NCI-H446 (cell line): ENCODE measurements around the gene AFG3L2.
A peak's percentile ranks its signal among the peaks of the same experiment; 100 is the strongest.

Experiments used
- DNase-seq, 2 experiments: peaks; one replicate each; lab custom pipeline; 2025; lab: John Stamatoyannopoulos, UW

AFG3L2 gene

DNA sequence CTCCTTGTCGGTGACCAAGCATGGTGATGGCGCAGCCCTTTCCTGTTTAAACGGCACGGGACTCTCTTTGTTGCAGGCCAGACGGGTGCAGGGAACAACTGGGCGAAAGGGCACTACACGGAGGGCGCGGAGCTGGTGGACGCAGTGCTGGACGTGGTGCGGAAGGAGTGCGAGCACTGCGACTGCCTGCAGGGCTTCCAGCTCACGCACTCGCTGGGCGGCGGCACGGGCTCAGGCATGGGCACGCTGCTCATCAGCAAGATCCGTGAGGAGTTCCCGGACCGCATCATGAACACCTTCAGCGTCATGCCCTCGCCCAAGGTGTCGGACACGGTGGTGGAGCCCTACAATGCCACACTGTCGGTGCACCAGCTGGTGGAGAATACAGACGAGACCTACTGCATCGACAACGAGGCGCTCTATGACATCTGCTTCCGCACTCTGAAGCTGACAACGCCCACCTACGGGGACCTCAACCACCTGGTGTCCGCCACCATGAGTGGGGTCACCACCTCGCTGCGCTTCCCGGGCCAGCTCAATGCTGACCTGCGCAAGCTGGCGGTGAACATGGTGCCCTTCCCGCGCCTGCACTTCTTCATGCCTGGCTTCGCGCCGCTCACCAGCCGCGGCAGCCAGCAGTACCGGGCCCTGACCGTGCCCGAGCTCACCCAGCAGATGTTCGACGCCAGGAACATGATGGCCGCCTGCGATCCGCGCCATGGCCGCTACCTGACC is 51.9 kb downstream of the AFG3L2 start:
- no peak for DNase-seq

GRCh38 chr18:12321333-12321732 is 55.7 kb downstream of the AFG3L2 start:
- no peak for DNase-seq

DNA sequence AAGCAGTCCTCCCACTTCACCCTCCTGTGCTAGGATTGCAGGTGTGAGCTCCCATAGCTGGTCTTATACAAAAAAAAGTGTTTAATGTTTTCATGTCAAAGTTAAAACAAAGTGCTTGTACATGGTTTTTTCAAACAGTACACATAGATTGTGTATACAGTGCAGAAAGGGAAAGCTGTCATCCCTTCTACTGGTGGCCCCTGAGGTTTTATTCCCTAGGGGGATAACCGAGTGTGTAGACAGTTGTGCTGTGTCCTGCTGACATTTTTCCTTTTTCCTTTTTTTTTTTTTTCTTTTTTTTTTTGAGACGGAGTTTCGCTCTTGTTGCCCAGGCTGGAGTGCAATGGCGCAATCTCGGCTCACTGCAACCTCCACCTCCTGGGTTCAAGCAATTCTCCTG is 58.2 kb downstream of the AFG3L2 start:
- no peak for DNase-seq

GRCh38 chr18:12318334-12318697 is 58.7 kb downstream of the AFG3L2 start:
- DNase-seq = no peak

GRCh38 chr18:12317664-12318333 is 59.2 kb downstream of the AFG3L2 start:
- DNase-seq = no peak

DNA sequence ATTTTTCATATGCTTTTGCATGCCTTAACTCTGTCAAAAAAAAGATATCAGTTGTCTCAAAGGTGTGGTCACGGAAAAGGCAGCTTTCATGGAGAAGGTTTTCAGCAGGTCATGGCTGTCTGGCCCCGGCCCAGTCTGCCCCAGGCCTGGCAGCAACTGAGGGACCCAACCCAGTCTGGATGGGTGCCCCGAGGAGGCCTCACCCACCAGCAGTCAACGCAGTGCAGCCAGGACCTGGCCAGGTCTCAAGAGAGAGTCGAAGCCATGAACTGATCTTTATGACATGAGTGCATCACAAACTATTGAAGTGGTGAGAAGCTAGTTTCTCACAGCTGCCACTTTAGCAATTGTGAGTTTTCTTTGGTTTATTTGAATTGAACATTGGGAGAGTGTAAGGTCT is 61.1 kb downstream of the AFG3L2 start:
- no peak for DNase-seq

DNA sequence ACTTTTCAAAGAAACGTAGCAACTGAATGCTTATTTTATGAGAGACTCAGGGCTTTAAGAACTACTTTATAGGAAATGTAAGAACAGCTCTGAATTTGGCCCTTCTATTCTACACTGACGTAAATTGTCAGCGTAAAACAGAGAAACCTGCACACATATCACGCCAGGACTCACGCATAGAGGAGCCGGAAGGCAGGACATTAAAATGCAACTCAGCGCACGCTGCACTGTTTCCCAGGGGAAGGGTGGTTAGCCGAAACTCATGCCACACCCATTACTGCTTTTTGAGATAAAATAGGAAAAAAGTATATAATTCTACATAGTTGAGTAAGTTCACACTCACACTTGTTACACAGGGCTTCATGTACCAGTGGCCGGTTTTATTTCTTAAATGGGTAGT is 61.5 kb downstream of the AFG3L2 start:
- no peak for DNase-seq

DNA sequence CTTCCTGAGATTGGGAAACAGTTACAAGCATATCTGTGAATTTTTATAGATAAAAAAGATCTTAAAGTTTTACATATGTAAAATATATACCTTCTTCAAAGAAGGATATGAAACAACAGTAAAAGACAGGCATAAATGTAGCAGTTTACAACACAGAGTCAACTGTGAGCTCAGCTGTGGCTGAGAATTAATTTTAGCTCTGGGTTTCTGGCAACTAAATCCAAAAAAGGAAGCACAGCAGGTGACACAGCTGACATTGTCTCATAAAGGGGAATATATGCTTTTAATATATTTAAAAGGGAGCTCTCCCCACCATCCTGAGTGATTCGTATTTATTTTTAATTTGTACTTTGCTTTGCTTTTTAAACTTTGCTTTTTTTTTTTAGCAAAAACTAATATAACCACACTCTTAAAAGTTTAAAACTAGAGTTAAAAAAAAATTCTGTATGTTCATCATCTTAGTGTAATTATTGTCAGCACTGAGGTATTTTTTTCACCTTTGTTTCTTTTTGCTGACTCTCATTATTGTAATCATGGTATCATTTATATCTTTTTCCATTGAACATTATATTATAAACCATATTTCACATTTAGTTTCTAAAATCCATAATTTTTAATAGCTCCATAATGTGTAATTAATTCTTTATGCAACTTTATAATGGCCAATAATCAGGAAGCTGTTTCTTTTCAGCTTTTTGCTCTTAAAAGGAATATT is 62.3 kb downstream of the AFG3L2 start:
- no peak for DNase-seq

- DNase-seq = no peak
Observed at GRCh38 chr18:12313530-12314245, 63.3 kb downstream of the AFG3L2 start.

DNA sequence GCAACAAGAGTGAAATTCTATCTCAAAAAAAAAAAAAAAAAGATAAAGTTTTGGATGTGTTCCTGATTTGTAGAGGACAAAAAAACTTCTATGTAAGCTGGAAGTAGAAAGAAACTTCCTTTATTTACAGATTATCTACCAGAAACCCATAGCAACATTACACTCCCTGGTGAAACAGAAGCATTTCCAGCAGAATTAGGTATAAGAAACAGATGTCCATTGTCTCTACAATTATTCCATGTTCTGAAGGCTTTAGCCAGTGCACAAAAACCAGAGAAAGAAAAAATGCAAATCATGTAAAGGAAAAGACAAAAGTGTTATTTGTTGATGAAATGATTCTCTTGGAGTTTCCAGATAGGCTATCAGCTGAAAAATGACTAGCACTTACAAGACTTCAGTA is 64.1 kb downstream of the AFG3L2 start:
- no peak for DNase-seq

DNA sequence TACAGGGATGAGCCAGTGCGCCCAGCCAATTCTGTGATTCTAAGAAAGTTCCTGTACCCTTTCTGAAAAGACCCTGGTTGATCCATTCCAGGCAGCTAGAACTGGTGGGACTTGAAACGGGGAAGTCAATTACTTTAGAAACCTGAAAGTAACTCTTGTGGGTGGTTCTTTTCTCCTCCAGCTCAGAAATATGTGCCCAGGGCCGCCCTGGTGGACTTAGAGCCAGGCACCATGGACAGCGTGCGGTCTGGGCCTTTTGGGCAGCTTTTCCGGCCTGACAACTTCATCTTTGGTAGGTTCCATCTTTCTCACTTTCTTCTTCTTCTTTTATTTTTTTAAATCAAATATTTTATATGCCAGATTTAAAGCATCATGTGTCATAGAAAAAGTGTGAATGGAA is 66.3 kb downstream of the AFG3L2 start:
- DNase-seq = no peak

DNA sequence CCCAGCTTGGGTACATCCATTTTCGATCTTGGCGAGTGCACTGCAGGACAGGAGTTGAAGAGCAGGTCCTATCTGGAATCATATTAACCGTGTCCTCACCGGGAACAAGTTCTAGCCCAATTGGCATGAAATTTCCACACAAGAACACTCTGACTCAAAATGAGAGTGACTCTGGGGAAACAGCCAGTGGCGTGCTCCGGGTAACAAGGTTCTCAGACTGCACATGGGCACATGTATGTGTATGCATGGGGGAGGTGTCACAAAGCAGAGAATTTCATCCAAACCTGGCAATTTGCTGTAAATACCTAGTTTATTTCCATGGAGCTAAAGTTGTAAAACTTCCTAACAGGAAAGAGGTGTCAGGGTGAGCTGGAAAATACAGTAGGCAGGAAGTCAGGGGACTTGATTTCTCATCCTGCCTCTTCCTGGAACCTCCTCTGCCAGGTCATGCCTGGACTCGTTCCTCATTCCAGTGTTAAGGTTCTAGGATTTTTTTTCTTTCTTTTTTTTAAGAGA is 67.3 kb downstream of the AFG3L2 start:
- DNase-seq = no peak

- peak in 1 of 2 experiments; percentile 62 for DNase-seq
Observed at GRCh38 chr18:12308386-12309100, 68.5 kb downstream of the AFG3L2 start.

DNA sequence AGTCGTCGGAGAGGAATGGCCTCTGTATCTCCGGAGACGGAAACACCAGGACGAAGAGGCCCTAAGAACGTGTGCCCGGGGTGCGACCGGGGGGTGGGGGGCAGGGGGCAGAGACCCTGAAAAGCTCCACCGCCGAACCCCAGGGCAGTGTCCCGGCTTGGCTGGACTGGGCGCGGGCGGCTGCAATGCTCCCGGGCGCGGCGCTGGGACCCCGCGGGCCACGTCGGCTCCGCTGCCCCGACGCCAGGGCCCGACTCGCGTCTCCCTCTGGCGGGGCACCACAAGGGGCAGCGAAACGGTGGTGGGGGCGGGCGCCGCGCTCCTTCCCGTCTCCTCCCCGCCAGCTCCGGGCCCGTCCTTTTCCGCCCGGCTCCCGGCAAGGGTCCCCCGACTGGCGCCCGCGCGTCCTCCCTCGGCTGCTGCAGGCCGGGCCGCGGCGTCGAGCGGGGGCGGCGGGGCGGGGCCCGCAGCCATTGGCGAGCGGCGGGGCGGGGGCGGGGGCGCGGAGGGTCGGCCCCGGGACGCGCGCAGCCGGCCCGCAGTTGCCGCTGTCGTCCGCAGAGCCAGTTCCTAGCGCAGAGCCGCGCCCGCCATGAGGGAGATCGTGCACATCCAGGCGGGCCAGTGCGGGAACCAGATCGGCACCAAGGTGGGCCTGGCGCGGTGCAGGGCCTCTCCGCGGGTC is 69.2 kb downstream of the AFG3L2 start, which contains the start of gene TUBB6:
TSS of gene TUBB6 (plus strand) at position 541 of the 685 bp plus-strand sequence. CDS start at position 593, 52 bp downstream.
- DNase-seq = peak in 1 of 2 experiments; percentile 51

- DNase-seq = no peak
Observed at GRCh38 chr18:12306752-12307700, 70.0 kb downstream of the AFG3L2 start.

DNA sequence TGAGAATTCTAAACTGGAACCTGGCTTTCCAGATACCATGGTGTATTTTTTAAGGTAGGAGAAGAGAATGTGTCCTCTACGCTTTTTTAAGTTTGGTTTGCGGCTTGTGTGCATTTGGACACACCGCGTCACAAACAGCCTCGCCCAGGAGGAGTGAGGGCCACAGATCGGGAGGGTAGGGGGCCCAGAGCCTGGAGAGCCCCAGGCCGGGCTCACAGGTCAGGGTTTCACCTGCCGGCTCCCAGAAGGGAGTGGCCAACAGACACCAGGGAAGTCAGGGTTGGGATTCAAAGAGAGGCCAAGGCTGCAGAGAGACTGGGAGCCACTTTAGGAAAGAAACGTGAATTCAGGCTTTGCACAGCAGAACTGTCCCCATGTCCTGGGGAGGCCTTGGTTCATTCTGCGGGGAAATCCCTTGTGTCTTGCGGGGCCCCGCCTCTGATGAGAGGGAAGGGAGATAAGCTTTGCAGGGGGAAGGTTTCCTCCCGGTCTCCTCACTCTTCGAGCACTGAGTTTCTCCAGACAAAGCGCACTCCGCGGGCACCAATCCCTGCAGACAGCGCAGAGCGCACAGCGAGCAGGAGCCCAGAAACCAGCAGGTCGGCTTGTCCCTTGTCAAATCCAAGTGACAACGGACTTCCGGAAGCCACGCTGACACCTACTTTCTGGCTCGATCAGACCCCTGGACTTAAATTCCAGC is 70.9 kb downstream of the AFG3L2 start:
- no peak for DNase-seq

- DNase-seq = no peak
Observed at GRCh38 chr18:12305211-12305610, 71.8 kb downstream of the AFG3L2 start.

GRCh38 chr18:12304351-12305210 is 72.4 kb downstream of the AFG3L2 start:
- peak in 1 of 2 experiments; percentile 11 for DNase-seq
